IMR-90 (cell line): ENCODE results near the gene SLC33A1. TPM values are rescaled to one million over a fixed set of nuclear protein-coding genes. Genes with fewer than 3 reads are reported as not detected.

Experiments
- ATAC-seq: fragments of 200-7000 bp; cut with Tn5 transposase; 2 replicates; pipeline ENCODE4 v1.9.1; 2020; ENCODE audit warnings: low read depth, mild to moderate bottlenecking, moderate library complexity
- BruUV-seq: library from RNA; stranded (reverse); fragments of 400-500 nt; replicated peaks from 2 replicates; lab custom pipeline; 2021; lab: Mats Ljungman, UMichigan
- CTCF ChIA-PET: fragments of 300-600 bp; formaldehyde crosslinking; extraction: SDS; loops from one replicate; lab custom pipeline; 2021; ENCODE audit warnings: antibody characterized with exemption; lab: Yijun Ruan, JAX
- POLR2A ChIA-PET: fragments of 300-600 bp; sonication (Branson Sonifier 250); formaldehyde crosslinking; loops from one replicate; lab custom pipeline; 2022; ENCODE audit warnings: antibody characterized with exemption; ENCODE audit not compliant: unreplicated experiment; lab: Charles Lee
- DNase-seq: peaks from one replicate; pipeline ENCODE4 v3.0.0; 2013
- H2AFZ ChIP-seq: replicated peaks from 2 replicates; pipeline ENCODE3; 2013; ENCODE audit warnings: low read length, mild to moderate bottlenecking; ENCODE audit not compliant: poor library complexity
- H2AK5ac ChIP-seq: 2 replicates; pipeline ENCODE4 v1.6.1; 2013; ENCODE audit warnings: low read depth, low read length, inconsistent platforms
- H2AK9ac ChIP-seq: replicated peaks from 2 replicates; pipeline ENCODE3; 2013; ENCODE audit warnings: mild to moderate bottlenecking, low read depth, low read length, moderate library complexity; ENCODE audit not compliant: poor library complexity
- H2BK120ac ChIP-seq: 2 replicates; pipeline ENCODE4 v1.6.1; 2013; ENCODE audit warnings: low read depth, low read length, inconsistent platforms
- H2BK15ac ChIP-seq: 3 replicates; pipeline ENCODE4 v1.6.1; 2013; ENCODE audit warnings: low read depth, low read length, inconsistent platforms
- H2BK20ac ChIP-seq: 2 replicates; pipeline ENCODE4 v1.6.1; 2013; ENCODE audit warnings: low read depth, mild to moderate bottlenecking, inconsistent platforms, low read length, moderate library complexity
- H2BK5ac ChIP-seq: 2 replicates; pipeline ENCODE4 v1.6.1; 2013; ENCODE audit warnings: mild to moderate bottlenecking, low read depth, low read length, inconsistent platforms; ENCODE audit not compliant: poor library complexity, severe bottlenecking
- H3K14ac ChIP-seq: replicated peaks from 2 replicates; pipeline ENCODE4 v1.6.1; 2013; ENCODE audit warnings: low read depth, low read length, inconsistent platforms
- H3K18ac ChIP-seq: 2 replicates; pipeline ENCODE4 v1.6.1; 2013; ENCODE audit warnings: low read depth, low read length, control low read depth
- H3K23ac ChIP-seq: 2 replicates; pipeline ENCODE4 v1.6.1; 2013; ENCODE audit warnings: low read depth, low read length, inconsistent platforms
- H3K27ac ChIP-seq: 2 replicates; pipeline ENCODE4 v1.5.1; 2013; ENCODE audit warnings: mild to moderate bottlenecking, control low read depth, low read length; ENCODE audit not compliant: insufficient read depth
- H3K27me3 ChIP-seq: 2 replicates; pipeline ENCODE4 v1.6.1; 2013; ENCODE audit warnings: low read length; ENCODE audit not compliant: control insufficient read depth, insufficient read depth
- H3K36me3 ChIP-seq: 2 replicates; pipeline ENCODE4 v1.6.1; 2013; ENCODE audit warnings: low read length, mixed read lengths; ENCODE audit not compliant: control insufficient read depth, insufficient read depth
- H3K4ac ChIP-seq: 2 replicates; pipeline ENCODE4 v1.6.1; 2013; ENCODE audit warnings: low read depth, low read length, inconsistent platforms
- H3K4me1 ChIP-seq: 2 replicates; pipeline ENCODE4 v1.6.1; 2013; ENCODE audit warnings: low read length, mixed read lengths; ENCODE audit not compliant: control insufficient read depth, insufficient read depth
- H3K4me2 ChIP-seq: 2 replicates; pipeline ENCODE4 v1.6.1; 2013; ENCODE audit warnings: low read depth, mild to moderate bottlenecking, control low read depth, low read length, moderate library complexity
- H3K4me3 ChIP-seq: 2 replicates; pipeline ENCODE4 v1.5.1; 2013; ENCODE audit warnings: low read depth, mild to moderate bottlenecking, control low read depth, low read length, moderate library complexity; ENCODE audit not compliant: insufficient read depth
- H3K56ac ChIP-seq: 2 replicates; pipeline ENCODE4 v1.6.1; 2013; ENCODE audit warnings: low read length, inconsistent platforms; ENCODE audit not compliant: insufficient read depth; ENCODE audit errors: extremely low read depth
- H3K79me1 ChIP-seq, 2 experiments: 2 replicates each; pipeline ENCODE4 v1.6.1; 2013; ENCODE audit warnings: low read length in 2 of 2, inconsistent platforms in 1 of 2, low read depth in 1 of 2
- H3K9ac ChIP-seq: 2 replicates; pipeline ENCODE4 v1.6.1; 2013; ENCODE audit warnings: low read depth, low read length, control low read depth
- H3K9me1 ChIP-seq: 2 replicates; pipeline ENCODE4 v1.6.1; 2013; ENCODE audit warnings: low read length, inconsistent platforms; ENCODE audit not compliant: insufficient read depth
- H3K9me3 ChIP-seq: 2 replicates; pipeline ENCODE4 v1.6.1; 2013; ENCODE audit warnings: low read length; ENCODE audit not compliant: control insufficient read depth, insufficient read depth
- H4K20me1 ChIP-seq: 2 replicates; pipeline ENCODE4 v1.6.1; 2013; ENCODE audit warnings: low read length, inconsistent platforms; ENCODE audit not compliant: insufficient read depth
- H4K5ac ChIP-seq: 2 replicates; pipeline ENCODE4 v1.6.1; 2013; ENCODE audit warnings: mild to moderate bottlenecking, low read depth, low read length, control low read depth
- H4K8ac ChIP-seq, 2 experiments: 2 replicates each; pipeline ENCODE4 v1.6.1; 2013; ENCODE audit warnings: low read depth in 2 of 2, low read length in 2 of 2, control low read depth in 1 of 2, inconsistent platforms in 1 of 2
- H4K91ac ChIP-seq: 2 replicates; pipeline ENCODE4 v1.6.1; 2013; ENCODE audit warnings: low read depth, low read length, inconsistent platforms; ENCODE audit not compliant: insufficient read depth
- CTCF ChIP-seq: conservative IDR thresholded peaks from 2 replicates; pipeline ENCODE4 v1.5.1; 2012; ENCODE audit warnings: mild to moderate bottlenecking, low read depth, low read length, improper control_type of control experiment
- RCOR1 ChIP-seq: IDR thresholded peaks from 2 replicates; pipeline ENCODE4 v1.6.1; 2012; ENCODE audit warnings: mild to moderate bottlenecking, low read length, improper control_type of control experiment; ENCODE audit not compliant: insufficient replicate concordance
- WGBS, 2 experiments: methylation state at CpG; one replicate each; pipeline versions ENCODE4 v1.1.5 to v1.1.7; 2013; ENCODE audit warnings: missing lambda C conversion rate in 2 of 2; ENCODE audit not compliant: insufficient read length in 1 of 2; ENCODE audit errors: extremely low coverage in 2 of 2; 5-methylcytosine and 5-hydroxymethylcytosine counted together
- dilution Hi-C: fragments of 300-500 bp; cut with HindIII; formaldehyde crosslinking; loops from one replicate; pipeline ENCODE4 v1.14.3; 2018; ENCODE audit warnings: low sequenced_read_pairs; ENCODE audit not compliant: unreplicated experiment
- in situ Hi-C: fragments of 300-500 bp; cut with MboI; formaldehyde crosslinking; loops from 3 replicates; pipeline ENCODE4 v1.14.3; 2019; ENCODE audit warnings: low sequenced_read_pairs, inconsistent platforms, mixed read lengths
- intact Hi-C: fragments of 100-400 bp; cut with micrococcal nuclease; formaldehyde crosslinking; loops from 2 replicates; pipeline ENCODE4 v1.10.0; 2022
- polyA plus RNA-seq, 3 experiments: library from polyadenylated mRNA; depleted of rRNA; stranded (reverse); fragments of >200 nt; gene quantifications; 2 replicates each; pipeline ENCODE4 v1.2.3, GENCODE V29; 2012; ENCODE audit warnings: low replicate concordance in 1 of 3
- total RNA-seq: library from RNA; depleted of rRNA; stranded (reverse); fragments of >200 nt; gene quantifications from 2 replicates; pipeline ENCODE4 v1.2.3, GENCODE V29; 2012

Gene SLC33A1
- total and polyA plus RNA-seq, 2 of the 4 experiments (the other 2 are of a cell fraction) = 12.9 to 32.4 TPM

DNA sequence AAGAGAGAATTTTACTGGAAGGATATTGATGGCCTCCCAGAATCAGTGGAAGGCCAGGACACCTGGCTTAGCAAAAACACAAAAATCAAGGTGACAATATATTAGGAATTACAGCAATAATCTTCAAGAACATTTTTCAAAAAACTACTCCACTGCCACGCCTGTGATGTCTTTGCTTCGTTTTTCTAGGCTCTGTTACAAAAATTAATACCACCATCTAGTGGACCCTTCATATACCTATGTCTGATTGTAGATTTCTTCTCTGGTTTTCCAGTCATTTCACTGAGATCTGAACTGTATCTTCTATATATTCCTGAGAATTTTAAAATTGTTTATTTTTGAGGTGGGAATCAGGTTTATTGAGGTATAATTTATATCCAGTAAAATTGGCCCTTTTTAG lies 5.6 kb upstream of the SLC33A1 start:
- Histone ChIP-seq H2AFZ (no peak overlapping the region), H3K9ac (no peak overlapping the region; the same call in 1 of the 2 replicates), H3K56ac (no peak overlapping the region), H2BK120ac (no peak overlapping the region), H4K8ac (no peak overlapping the region), H3K23ac (no peak overlapping the region), H4K20me1 (no peaks in the 10 kb centered on the region), H3K36me3 (no peaks in the 10 kb centered on the region), H3K79me1 (peaks cover 0 to 2% of the 10 kb centered on the region in 2 experiments; a peak in 2 of 4 replicates), H3K27ac (no peak overlapping the region), H3K4me1 (no peaks in the 10 kb centered on the region), H2BK15ac (no peak overlapping the region), H3K9me3 (no peaks in the 10 kb centered on the region), H3K27me3 (no peaks in the 10 kb centered on the region), H4K91ac (no peak overlapping the region), H2AK5ac (no peak overlapping the region), H4K5ac (peak overlapping the region; percentile 43; the same call in 1 of the 2 replicates), H3K18ac (no peak overlapping the region), H3K14ac (no peak overlapping the region), H3K4me2 (peak overlapping the region; percentile 51; the same call in 1 of the 2 replicates), H2AK9ac (no peak overlapping the region), H2BK20ac (no peak overlapping the region), H3K9me1 (no peaks in the 10 kb centered on the region), H3K4me3 (no peak overlapping the region; the same call in 1 of the 2 replicates), H2BK5ac (no peak overlapping the region), H3K4ac (no peak overlapping the region)
- ChIA-PET CTCF (no interaction called here), POLR2A (no interaction called here)
- DNase-seq (peak; percentile 18), ATAC-seq (no peak; the same call in 1 of the 2 replicates)
- no peak for TF ChIP-seq RCOR1
- peak; percentile 40; the same call in 1 of the 2 replicates for TF ChIP-seq CTCF
- WGBS, 2 experiments = no CpG with 5 or more reads among the region's 2 CpGs
- in situ Hi-C loops (no loop called here), dilution Hi-C loops (no loop called here), intact Hi-C loops (loop anchor here (10.0 kb wide), 1 partner anchor 1525 kb away; no protein-coding TSS in a partner anchor)
- BruUV-seq = no TSS peak
